A549 (cell line): ENCODE data around the gene ADORA1.

Experiments used
- CBX8 ChIP-seq: fragments of 200-600 bp; sonication (generic); IDR thresholded peaks from 2 replicates; pipeline ENCODE4 v1.6.1; 2016
- CTCF ChIP-seq: fragments of >200 bp; sonication (Bioruptor Twin); formaldehyde crosslinking; IDR thresholded peaks from 3 replicates; pipeline ENCODE4 v1.5.1; 2016
- EP300 ChIP-seq, 2 experiments: fragments of >200 bp; sonication (Bioruptor Twin); formaldehyde crosslinking; IDR thresholded peaks; 2 replicates in 1 of 2; 3 replicates in 1 of 2; pipeline ENCODE4 v1.6.1; 2016 to 2017
- ESRRA ChIP-seq: fragments of 150-350 bp; IDR thresholded peaks from 2 replicates; pipeline ENCODE4 v1.6.1; 2014; ENCODE audit warnings: mild to moderate bottlenecking, low read length, borderline replicate concordance
- MAX ChIP-seq: IDR thresholded peaks from 2 replicates; pipeline ENCODE4 v1.6.1; 2012
- POLR2A ChIP-seq: IDR thresholded peaks from 2 replicates; pipeline ENCODE4 v1.6.1; 2012; ENCODE audit warnings: mild to moderate bottlenecking, low read length
- POLR2AphosphoS2 ChIP-seq: conservative IDR thresholded peaks from 2 replicates; pipeline ENCODE4 v1.6.1; 2012; ENCODE audit warnings: low read length, improper control_type of control experiment, inconsistent platforms
- RFX5 ChIP-seq: fragments of 450-650 bp; IDR thresholded peaks from 2 replicates; pipeline ENCODE4 v1.7.1; 2014; ENCODE audit warnings: antibody characterized with exemption, mild to moderate bottlenecking, moderate library complexity
- ZFP36 ChIP-seq: fragments of 450-650 bp; IDR thresholded peaks from 2 replicates; pipeline ENCODE4 v1.6.1; 2014; ENCODE audit warnings: borderline replicate concordance; ENCODE audit not compliant: partially characterized antibody
- TF ChIP-seq, protein P1 (sequence below): IDR thresholded peaks from 2 replicates; pipeline ENCODE4 v1.6.1; 2012; ENCODE audit warnings: low read depth, borderline replicate concordance

DNA sequence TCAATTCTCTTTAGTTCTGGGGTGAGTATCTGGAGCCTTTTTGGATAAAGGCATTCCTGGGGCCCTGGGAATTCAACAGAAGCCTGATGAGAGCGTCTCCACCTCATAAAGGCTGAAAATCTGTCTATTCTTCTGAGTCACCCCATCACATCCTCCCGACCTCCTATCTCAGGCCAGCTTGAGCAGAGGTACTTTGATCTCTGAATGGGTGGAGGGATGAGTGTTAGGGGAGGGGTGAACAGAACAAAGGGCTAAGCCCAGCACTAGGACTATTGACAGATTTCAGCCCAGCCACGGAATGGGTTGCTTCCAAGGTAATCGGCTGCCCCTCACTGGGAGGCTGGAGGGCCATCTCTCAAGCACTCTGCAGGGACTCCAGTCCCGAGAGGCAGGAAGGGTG lies 50.6 kb downstream of the ADORA1 start:
- no peak for TF ChIP-seq CTCF
- TF ChIP-seq CBX8 = no peak
- TF ChIP-seq MAX = no peak
- TF ChIP-seq ZFP36 = no peak
- TF ChIP-seq RFX5 = no peak
- no peak for TF ChIP-seq POLR2AphosphoS2
- no peak for TF ChIP-seq POLR2A
- no peak for TF ChIP-seq ESRRA
- TF ChIP-seq, protein P1, sequence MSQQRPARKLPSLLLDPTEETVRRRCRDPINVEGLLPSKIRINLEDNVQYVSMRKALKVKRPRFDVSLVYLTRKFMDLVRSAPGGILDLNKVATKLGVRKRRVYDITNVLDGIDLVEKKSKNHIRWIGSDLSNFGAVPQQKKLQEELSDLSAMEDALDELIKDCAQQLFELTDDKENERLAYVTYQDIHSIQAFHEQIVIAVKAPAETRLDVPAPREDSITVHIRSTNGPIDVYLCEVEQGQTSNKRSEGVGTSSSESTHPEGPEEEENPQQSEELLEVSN = no peak
- TF ChIP-seq EP300 (IDR thresholded peaks at IDR 0.05) = no peak
